Uterus (tissue), 4 donors: Measurements from ENCODE around the gene WDR76. TPM values are rescaled to one million over a fixed set of nuclear protein-coding genes. Genes with fewer than 3 reads are reported as not detected.

Experiments
- DNase-seq, 2 donors: peaks; one replicate each; pipeline ENCODE4 v3.0.0-alpha.2; 2019 to 2020
- H3K27ac ChIP-seq, 2 donors: fragments of 200-600 bp; sonication (generic); 1 replicate in 1 of 2; 2 replicates in 1 of 2; pipeline ENCODE4 v1.5.1; 2016 to 2018
- H3K27me3 ChIP-seq, 2 donors: fragments of 200-600 bp; sonication (generic); one replicate each; pipeline ENCODE4 v1.5.1; 2018 to 2019; ENCODE audit warnings: control low read depth in 1 of 2
- H3K36me3 ChIP-seq, 2 donors: fragments of 200-600 bp; sonication (generic); one replicate each; pipeline ENCODE4 v1.5.1; 2019; ENCODE audit warnings: control low read depth in 1 of 2
- H3K4me1 ChIP-seq, 2 donors: fragments of 200-600 bp; sonication (generic); one replicate each; pipeline ENCODE4 v1.5.1; 2018 to 2019; ENCODE audit warnings: control low read depth in 1 of 2
- H3K4me3 ChIP-seq, 2 donors: fragments of 200-600 bp; sonication (generic); 1 replicate in 1 of 2; 2 replicates in 1 of 2; pipeline ENCODE4 v1.5.1; 2018 to 2019; ENCODE audit warnings: mild to moderate bottlenecking in 1 of 2
- H3K9me3 ChIP-seq, 2 donors: fragments of 200-600 bp; sonication (generic); one replicate each; pipeline ENCODE4 v1.5.1; 2019; ENCODE audit warnings: control low read depth in 1 of 2
- CTCF ChIP-seq, 4 experiments: fragments of 200-600 bp in 2 of 4; fragments of 450-650 bp in 2 of 4; sonication (generic) in 2 of 4; IDR thresholded peaks; one replicate each; pipeline ENCODE4 v1.5.1; 2016 to 2019; ENCODE audit warnings: antibody characterized with exemption in 4 of 4, mild to moderate bottlenecking in 2 of 4, moderate library complexity in 1 of 4
- POLR2A ChIP-seq, 2 donors: fragments of 450-650 bp; IDR thresholded peaks; one replicate each; pipeline ENCODE4 v1.6.1; 2016; ENCODE audit warnings: antibody characterized with exemption in 2 of 2, mild to moderate bottlenecking in 1 of 2, moderate library complexity in 1 of 2
- intact Hi-C: fragments of 100-400 bp; cut with DNase I; formaldehyde crosslinking; loops from one replicate; pipeline ENCODE4 v1.15.1; 2023; ENCODE audit warnings: low total_unique reads
- total RNA-seq, 4 donors: library from RNA; depleted of rRNA in 3 of 4; stranded (reverse); fragments of >200 nt in 3 of 4; gene quantifications; one replicate each; pipeline versions ENCODE4 v1.1.0 to v1.2.4, GENCODE V29; 2014 to 2023
- donor health status: DM: yes; HTN: yes; CAD: no.

Gene WDR76
- total RNA-seq, 4 donors from 2014 or later = 0.59 to 114 (median 13.0) TPM

GRCh38 chr15:43795197-43795596 is 31.6 kb upstream of the WDR76 start:
- Histone ChIP-seq H3K27ac (peak overlapping the region in 1 of 2 donors; percentile 13), H3K9me3 (no peaks in the 10 kb centered on the region), H3K36me3 (no peaks in the 10 kb centered on the region), H3K4me1 (peaks cover 4 to 20% of the 10 kb centered on the region in 2 donors), H3K4me3 (no peak overlapping the region), H3K27me3 (no peaks in the 10 kb centered on the region)
- DNase-seq = no peak
- intact Hi-C loops = no loop called here
- TF ChIP-seq POLR2A (IDR thresholded peaks at IDR 0.05) (no peak), CTCF (IDR thresholded peaks at IDR 0.05) (no peak)

GRCh38 chr15:43795997-43796396 is 30.8 kb upstream of the WDR76 start:
- no peaks in the 10 kb centered on the region for H3K27me3 ChIP-seq
- H3K4me1 ChIP-seq = peaks cover 4 to 20% of the 10 kb centered on the region in 2 donors
- no peaks in the 10 kb centered on the region for H3K36me3 ChIP-seq
- no peak overlapping the region for H3K4me3 ChIP-seq
- no peak overlapping the region for H3K27ac ChIP-seq
- H3K9me3 ChIP-seq = no peaks in the 10 kb centered on the region
- no peak for TF ChIP-seq CTCF (IDR thresholded peaks at IDR 0.05)
- no peak for TF ChIP-seq POLR2A (IDR thresholded peaks at IDR 0.05)
- no peak for DNase-seq
- intact Hi-C loops = no loop called here

- H3K9me3 ChIP-seq = no peaks in the 10 kb centered on the region
- no peak for DNase-seq
- no peak overlapping the region for H3K27ac ChIP-seq
- H3K36me3 ChIP-seq = no peaks in the 10 kb centered on the region
- no peaks in the 10 kb centered on the region for H3K27me3 ChIP-seq
- peaks cover 4 to 25% of the 10 kb centered on the region in 2 donors for H3K4me1 ChIP-seq
- intact Hi-C loops = no loop called here
- H3K4me3 ChIP-seq = no peak overlapping the region
- TF ChIP-seq POLR2A (IDR thresholded peaks at IDR 0.05) (no peak), CTCF (IDR thresholded peaks at IDR 0.05) (no peak)
These were observed 30.2 kb upstream of the WDR76 start for GRCh38 chr15:43796566-43796965.

- no peaks in the 10 kb centered on the region for H3K36me3 ChIP-seq
- TF ChIP-seq CTCF (IDR thresholded peaks at IDR 0.05) = no peak
- TF ChIP-seq POLR2A (IDR thresholded peaks at IDR 0.05) = no peak
- peak overlapping the region; percentile 88 to 97 for H3K27ac ChIP-seq
- no peaks in the 10 kb centered on the region for H3K27me3 ChIP-seq
- intact Hi-C loops = no loop called here
- peaks cover 0 to 12% of the 10 kb centered on the region in 2 donors for H3K4me1 ChIP-seq
- no peak for DNase-seq
- H3K4me3 ChIP-seq = no peak overlapping the region
- no peaks in the 10 kb centered on the region for H3K9me3 ChIP-seq
These were observed 27.4 kb upstream of the WDR76 start for GRCh38 chr15:43799209-43799944.

- intact Hi-C loops = no loop called here
- Histone ChIP-seq H3K36me3 (no peaks in the 10 kb centered on the region), H3K4me1 (peaks cover 0 to 9% of the 10 kb centered on the region in 2 donors)
These were observed 26.9 kb upstream of the WDR76 start, which contains the start of gene SERINC4 for GRCh38 chr15:43799945-43800285. Gene SERINC4 (minus strand): TSS chr15:43800220. CDS start chr15:43799986, 234 bp downstream.

More at GRCh38 chr15:43799945-43800285, 26.9 kb upstream of the WDR76 start, which contains the start of gene SERINC4:
- H3K27ac ChIP-seq = peak within 1 kb of the TSS; percentile 88 to 97
- DNase-seq = no peak
- H3K9me3 ChIP-seq = no peaks in the 10 kb centered on the region
- peak within 1 kb of the TSS; percentile 85 to 93 for H3K4me3 ChIP-seq
- H3K27me3 ChIP-seq = no peaks in the 10 kb centered on the region
- TF ChIP-seq CTCF (IDR thresholded peaks at IDR 0.05) = no peak
- no peak for TF ChIP-seq POLR2A (IDR thresholded peaks at IDR 0.05)
